Activated CD4-positive, CD25-positive, alpha-beta regulatory T cell (primary cell): Measurements from ENCODE around the gene COL26A1.

ENCODE experiments used
- DNase-seq, 4 experiments: peaks; one replicate each; lab custom pipeline; 2025; lab: John Stamatoyannopoulos, UW

Gene COL26A1

GRCh38 chr7:101535351-101535751 lies 172.7 kb downstream of the COL26A1 start:
- no peak for DNase-seq

- no peak for DNase-seq
Measured at GRCh38 chr7:101536232-101536631, 173.6 kb downstream of the COL26A1 start.

GRCh38 chr7:101536668-101537067 lies 174.0 kb downstream of the COL26A1 start:
- DNase-seq, result no peak

GRCh38 chr7:101537205-101537604 lies 174.5 kb downstream of the COL26A1 start:
- no peak for DNase-seq

- no peak for DNase-seq
Measured at GRCh38 chr7:101537935-101538595, 175.4 kb downstream of the COL26A1 start.

- peak; percentile 10 to 42 (median 17) for DNase-seq
Measured at GRCh38 chr7:101538596-101539459, 176.2 kb downstream of the COL26A1 start.

- DNase-seq, result no peak
Measured at GRCh38 chr7:101539784-101540183, 177.1 kb downstream of the COL26A1 start.

GRCh38 chr7:101542527-101543241 lies 180.0 kb downstream of the COL26A1 start:
- peak; percentile 50 to 80 (median 66) for DNase-seq

GRCh38 chr7:101543242-101543766 lies 180.6 kb downstream of the COL26A1 start:
- DNase-seq, result no peak

GRCh38 chr7:101543846-101544245 lies 181.2 kb downstream of the COL26A1 start:
- no peak for DNase-seq

- DNase-seq, result no peak
Measured at GRCh38 chr7:101545441-101546190, 182.9 kb downstream of the COL26A1 start.

- DNase-seq, result no peak
Measured at GRCh38 chr7:101546308-101546936, 183.7 kb downstream of the COL26A1 start.

GRCh38 chr7:101547022-101547915 lies 184.6 kb downstream of the COL26A1 start:
- no peak for DNase-seq

GRCh38 chr7:101547916-101548661 lies 185.4 kb downstream of the COL26A1 start:
- no peak for DNase-seq

- no peak for DNase-seq
Measured at GRCh38 chr7:101549734-101550133, 187.1 kb downstream of the COL26A1 start.

- no peak for DNase-seq
Measured at GRCh38 chr7:101550641-101551541, 188.2 kb downstream of the COL26A1 start.

- no peak for DNase-seq
Measured at GRCh38 chr7:101553018-101553770, 190.5 kb downstream of the COL26A1 start.
